Forelimb muscle (tissue), 1 donor: ENCODE results near the gene LDHAL6B. TPM values are rescaled to one million over a fixed set of nuclear protein-coding genes. Genes with fewer than 3 reads are reported as not detected.
"Not testable (repeated sequence)": the region's sequence is repeated elsewhere in the genome, so short reads cannot be mapped to it uniquely, and the experiment has no call there.

Experiments
- DNase-seq: peaks from one replicate; pipeline ENCODE4 v3.0.0-alpha.2; 2013; ENCODE audit warnings: low read depth
- polyA plus RNA-seq: library from polyadenylated mRNA; unstranded; fragments of 120-200 nt; gene quantifications from one replicate; pipeline ENCODE4 v1.2.1, GENCODE V29; 2013; ENCODE audit not compliant: insufficient read length

The LDHAL6B gene
- 0.14 TPM for polyA plus RNA-seq

DNA sequence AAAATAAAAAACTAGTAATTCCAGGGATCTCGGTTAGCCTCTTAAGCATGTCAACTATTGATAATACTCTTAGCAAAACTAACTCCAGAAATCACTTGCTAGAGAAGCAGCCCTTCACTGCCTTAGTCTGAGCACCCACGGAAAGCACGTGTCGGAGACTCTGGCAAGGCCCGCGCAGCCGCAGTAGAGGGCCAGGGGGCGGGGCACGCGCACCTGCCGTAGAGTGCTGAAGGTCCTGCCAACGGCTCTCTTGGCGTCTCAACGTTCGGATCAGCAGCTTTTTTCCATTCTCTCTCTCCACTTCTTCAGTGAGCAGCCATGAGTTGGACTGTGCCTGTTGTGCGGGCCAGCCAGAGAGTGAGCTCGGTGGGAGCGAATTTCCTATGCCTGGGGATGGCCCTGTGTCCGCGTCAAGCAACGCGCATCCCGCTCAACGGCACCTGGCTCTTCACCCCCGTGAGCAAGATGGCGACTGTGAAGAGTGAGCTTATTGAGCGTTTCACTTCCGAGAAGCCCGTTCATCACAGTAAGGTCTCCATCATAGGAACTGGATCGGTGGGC, at the start of gene LDHAL6B:
LDHAL6B (plus strand) TSS at position 221 of the 561 bp plus-strand sequence; CDS start at position 319, 98 bp downstream.
- no peak for DNase-seq

DNA sequence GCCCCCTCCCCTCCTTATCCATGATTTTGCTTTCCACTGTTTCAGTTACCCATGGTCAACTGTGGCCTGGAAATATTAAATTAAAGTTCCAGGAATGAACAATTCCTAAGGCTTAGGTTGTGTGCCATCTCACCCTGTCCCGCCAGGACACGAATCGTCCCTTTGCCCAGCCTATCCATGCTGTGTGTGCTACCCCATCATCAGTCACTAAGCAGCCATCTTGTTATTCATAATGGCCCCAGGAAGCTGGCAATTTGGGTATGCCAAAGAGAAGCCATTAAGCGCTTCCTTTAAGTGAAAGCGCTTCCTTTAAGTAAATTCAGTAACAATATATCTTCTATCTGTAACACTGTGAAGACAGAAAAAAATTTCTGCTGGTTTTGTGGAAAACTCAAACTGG, 49.2 kb upstream of the LDHAL6B start:
- DNase-seq: no peak

DNA sequence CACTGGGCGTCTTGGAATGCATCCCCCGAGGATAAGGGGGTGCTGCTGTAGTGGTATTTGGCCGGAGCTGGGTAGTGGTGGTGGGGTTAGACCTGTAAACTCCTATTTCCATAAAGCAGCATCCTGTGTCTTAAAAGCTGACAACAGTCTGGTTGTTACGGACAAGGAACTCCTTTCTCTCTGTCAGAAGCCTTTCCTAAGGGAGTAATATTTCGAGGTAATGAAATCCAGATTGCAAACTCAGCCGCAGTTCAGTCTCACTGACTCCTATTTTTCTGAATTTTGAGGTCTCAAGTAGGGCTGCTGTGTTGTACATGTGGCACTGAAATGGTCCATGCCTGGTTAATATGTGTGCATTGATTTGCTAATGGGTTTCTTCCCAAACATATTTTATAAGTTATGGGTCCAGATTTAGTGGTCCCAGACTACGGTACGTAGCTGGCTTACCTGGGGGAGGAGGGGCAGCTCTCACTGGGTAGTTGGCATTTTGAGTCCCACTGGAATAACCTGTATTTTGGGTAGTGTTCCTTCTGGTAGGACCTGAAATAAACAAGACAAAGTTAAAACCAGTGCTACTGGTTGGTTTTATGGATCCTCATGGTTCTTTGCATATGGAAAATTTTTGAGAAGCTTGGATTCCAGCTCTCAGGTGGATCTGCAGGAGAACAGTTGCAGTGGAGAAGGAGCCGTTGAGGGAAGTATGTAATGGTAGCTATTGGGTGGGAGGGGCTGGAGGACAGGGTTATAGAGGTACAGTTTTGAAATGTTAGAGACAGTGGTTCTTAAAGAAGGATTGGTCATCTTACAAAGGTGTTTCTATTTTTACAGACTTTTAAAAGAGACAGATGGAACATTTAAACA, 48.6 kb upstream of the LDHAL6B start:
- peak; percentile 53 for DNase-seq

DNA sequence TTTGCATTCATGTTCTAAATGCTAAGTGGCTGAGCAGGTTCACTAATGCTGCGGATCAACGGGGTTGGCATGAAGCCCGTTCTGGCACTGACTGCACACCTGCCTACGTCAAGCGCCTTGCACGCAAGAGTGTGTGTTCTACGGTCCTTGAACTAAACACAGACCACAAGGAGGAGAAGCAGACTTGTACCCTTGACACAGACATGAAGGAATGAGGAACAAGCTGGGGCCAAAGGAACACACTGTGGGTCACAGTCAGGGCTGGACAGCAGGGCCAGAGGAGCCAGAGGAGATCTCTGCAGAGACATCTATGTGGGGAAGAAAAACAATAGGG, 48.0 kb upstream of the LDHAL6B start:
- DNase-seq: no peak

DNA sequence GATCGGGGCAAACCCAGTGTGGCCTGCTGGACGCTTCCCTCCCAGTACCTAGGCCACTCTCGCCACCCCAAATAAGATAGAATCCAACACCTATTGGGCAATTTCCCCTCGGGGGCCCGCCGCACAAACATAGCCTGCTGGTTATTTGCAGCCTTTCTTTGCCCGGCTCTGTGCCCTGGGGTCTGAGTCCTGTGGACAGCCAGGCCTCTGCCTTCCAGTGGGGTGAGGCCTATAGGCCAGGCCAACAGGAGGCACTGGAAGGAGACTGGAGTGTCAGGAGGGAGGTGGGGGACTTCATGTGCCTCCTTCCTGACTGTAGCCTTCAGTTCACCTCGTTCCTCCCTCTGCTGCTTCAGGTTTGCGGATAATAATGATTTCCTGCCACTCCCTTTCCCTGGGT, 47.4 kb upstream of the LDHAL6B start:
- no peak for DNase-seq

DNA sequence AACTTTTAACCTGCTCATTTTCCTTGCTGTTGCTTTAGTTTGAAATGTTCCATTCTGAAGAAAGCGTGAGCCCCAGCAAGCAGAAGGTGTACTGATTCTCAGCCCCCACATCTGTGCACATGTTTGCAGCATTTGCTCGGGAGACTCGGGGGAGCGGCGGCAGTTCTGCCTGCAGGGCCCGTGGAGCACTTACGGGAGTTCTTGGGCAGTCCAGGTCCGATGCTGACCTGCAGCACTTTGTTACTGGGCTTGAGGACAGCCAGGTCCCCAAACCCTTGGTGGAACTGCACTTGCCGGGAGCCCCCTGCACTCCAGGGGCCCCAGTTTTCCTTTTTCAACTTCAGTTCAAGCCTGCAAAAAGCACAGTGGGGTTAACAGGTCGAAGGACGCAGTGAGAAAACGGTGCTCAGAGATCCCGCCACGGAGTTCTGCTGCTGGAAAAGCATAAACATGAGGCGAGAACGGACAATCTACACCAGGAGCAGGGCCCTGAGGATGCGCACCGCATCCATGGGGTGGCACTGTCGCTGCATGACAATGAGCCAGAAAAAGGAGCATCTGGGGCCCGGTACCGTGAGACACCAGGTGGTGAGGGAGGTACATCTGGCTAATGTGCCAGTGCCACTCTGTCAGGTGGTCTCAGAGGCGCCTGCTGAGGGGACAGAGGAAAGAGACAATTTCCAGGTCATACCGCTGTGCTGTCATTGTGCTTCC, 45.6 kb upstream of the LDHAL6B start:
- DNase-seq: no peak

DNA sequence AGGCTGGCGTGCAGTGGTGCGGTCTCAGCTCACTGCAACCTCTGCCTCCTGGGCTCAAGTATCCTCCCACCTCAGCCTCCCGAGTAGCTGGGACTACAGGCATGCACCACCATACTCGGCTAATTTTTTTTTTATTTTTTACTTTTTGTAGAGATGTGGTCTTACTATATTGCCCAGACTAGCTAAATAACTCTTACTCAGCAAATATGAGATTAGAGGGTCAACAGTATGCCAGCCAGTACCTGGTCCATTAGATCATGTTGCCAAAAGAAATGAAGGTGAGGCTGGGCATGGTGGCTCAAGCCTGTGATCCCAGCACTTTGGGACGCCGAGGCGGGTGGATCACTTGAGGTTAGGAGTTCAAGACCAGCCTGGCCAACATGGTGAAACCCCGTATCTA, 44.6 kb upstream of the LDHAL6B start:
- not testable (repeated sequence) for DNase-seq

DNA sequence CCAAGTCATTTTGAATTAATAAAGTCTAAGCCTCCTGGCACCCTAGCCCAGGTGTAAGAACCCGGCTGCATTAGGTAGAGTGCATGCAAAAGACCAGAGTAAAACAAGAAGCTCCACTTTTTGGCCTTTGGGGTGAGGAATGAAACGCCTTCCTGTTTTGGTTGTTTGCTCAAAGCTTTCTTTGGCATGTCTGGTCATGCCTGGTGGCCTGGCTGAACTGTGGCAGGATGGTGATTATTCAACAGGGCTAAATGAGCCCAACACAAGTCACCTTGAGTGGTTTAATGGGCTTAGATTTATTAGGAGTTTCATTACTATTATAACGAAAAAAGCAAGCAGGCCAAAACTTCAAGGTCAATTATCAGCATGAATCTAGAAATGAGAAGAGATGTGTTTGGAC, 40.9 kb upstream of the LDHAL6B start:
- no peak for DNase-seq

DNA sequence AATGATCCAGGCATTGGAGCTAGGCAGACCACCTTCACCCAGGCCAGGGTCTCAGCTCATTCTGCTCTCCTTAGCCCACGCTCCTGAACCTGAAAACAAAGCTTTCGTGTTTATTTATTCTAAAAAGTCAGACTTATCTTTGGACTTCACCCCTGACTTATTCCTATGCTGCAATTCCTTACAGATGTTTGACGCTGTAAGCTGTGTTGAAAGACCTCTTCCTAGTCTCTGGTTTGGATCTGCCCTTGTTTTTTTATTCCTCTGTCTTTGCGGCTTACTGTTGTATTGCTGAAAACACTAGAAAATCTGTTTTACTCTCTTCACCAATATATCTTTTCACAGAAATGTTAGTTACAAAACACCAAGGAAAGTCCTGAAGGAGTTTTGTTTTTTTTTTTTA, 40.5 kb upstream of the LDHAL6B start:
- no peak for DNase-seq

DNA sequence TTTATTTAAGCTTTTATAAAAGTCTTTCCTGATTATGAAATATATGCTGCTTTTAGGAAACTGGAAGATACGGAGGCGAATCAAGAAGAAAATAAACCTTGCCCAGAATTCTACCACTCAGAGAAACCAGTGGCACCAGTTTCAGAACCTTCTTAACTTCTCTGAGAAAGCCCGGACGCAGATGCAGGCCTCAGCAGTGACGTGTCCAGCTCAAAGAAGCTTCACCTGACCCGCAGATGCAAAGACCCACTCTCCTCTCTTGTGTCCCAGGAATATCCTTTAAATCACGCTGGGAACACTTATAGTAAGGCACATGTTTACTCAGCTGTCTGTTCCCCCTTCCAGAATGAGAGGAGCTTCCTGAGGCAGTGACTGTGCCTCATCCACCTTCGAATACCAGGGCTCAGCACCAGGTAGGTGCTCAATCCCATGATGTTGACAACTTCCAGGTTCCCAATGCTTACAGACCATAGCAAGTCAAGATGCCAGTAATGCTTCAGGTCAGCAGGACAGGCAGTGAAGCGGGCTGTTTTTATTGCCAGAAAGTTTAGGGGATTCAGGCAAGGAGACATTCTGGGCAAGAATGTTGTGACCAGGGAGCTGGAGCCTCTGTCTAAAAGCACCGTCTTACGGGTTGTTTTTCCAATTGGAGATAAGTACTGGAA, 39.9 kb upstream of the LDHAL6B start:
- DNase-seq: no peak

DNA sequence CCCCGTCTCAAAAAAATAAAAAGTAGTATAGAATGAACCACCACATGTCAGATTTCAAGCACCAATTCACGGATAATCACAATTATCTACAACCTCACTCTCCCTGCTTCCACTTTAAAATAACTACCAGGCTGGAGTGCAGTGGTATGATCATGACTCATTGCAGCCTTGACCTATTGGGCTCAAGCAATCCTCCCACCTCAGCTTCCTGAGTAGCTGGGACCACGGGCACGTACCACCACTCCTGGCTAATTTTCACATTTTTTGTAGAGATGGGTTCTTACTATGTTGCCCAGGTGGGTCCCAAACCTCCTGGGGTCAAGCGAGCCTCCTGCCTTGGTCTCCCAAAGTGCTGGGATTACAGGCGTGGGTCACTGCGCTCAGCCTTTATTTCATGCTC, 38.1 kb upstream of the LDHAL6B start:
- DNase-seq: no peak

DNA sequence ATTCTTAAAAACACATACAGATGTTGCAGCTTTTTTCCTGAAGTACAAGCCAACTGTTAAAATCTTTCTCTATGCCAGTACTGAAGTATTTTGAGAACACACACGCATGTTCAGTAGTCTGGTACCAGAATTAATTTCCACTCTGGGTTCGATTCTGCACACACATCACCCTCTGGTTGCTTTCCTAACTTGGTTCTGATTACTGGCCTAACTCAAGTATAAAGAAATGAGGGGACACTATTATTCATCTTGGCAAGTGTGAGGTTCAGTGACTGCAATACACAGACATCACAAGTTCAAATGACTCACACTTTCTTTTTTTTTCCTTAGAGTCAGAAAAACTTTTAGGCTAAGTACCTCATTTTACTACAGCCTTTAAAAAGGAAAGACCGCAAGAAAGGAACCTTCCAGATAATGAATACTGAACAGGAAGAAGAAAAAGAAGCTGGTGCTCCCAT, 37.4 kb upstream of the LDHAL6B start:
- no peak for DNase-seq

DNA sequence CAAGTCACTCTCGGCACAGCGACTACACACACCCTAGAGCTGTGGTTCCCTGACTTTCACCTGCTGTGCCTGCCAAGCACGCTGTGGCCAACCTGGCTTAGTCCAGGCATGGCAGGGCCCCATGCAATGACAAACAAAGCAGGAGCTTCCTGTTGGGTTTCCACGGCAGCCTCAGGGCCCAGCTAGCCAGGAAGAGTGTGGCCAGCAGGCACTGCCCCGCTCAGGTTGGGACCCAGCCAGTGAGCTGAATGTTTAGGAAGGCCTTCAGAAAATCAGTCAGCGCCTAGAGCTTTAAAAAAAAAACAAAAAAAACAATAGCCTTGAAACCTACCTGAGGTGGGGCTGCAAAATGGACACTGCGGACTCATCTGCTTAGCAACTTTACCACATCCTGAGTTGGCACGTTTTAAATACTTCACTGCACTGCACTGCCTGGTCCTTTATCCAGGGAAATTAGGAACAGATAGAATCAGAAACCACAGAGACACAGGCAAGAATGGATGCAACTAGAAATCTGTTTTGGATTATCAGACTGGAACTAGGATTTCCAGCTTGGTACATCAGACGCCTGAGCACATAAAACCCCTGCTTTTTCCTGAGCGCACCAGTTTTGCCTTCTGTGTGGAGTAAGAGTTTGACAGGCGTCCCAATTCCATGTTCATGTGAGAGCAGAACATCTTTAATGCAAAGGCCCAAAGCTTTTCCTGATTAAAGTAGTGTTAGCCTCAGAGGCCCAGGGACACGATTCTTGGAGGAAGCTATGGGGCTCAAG, 36.2 kb upstream of the LDHAL6B start:
- no peak for DNase-seq

DNA sequence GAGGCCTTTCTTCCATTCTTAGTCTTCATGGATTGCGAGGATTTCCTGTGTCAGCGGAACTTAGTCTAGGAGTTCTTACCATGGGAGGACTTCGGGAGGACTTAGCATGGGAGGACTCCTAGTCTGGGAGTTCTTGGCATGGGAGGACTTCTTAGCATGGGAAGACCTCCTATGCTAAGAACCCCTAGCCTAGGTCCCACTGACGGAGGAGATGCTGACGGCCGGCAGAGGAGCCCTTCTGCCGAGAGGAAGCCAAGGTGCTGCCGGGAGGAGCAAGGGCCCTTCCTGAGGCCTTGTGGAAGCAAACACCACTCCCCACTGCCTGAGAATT, 35.6 kb upstream of the LDHAL6B start:
- DNase-seq: no peak

DNA sequence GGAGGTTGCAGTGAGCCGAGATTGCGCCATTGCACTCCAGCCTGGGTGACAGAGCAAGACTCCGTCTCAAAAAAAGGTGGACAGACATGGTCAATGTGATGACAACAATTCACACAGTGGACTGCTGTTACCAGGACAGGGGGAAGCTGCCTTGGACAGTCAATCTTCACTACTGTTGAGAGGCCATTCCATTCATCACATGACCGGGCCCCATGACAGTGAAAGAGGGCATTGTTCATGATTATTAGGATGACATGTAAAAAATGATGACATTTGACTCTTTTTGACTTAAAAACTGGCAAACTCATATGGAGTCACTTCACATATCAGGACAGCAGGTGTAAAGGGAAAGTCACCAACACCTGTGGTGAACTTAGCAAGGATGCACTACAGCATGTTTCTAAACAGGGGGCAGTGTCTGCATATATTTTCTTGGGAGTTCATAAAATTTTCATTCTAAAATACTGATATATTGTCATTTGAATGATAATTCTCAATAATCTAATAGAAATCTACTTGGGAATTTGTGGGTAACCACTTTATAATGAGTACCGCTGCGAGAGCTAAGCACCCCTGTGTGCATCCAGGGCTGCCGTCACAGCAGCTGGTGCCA, 34.2 kb upstream of the LDHAL6B start:
- DNase-seq: no peak

DNA sequence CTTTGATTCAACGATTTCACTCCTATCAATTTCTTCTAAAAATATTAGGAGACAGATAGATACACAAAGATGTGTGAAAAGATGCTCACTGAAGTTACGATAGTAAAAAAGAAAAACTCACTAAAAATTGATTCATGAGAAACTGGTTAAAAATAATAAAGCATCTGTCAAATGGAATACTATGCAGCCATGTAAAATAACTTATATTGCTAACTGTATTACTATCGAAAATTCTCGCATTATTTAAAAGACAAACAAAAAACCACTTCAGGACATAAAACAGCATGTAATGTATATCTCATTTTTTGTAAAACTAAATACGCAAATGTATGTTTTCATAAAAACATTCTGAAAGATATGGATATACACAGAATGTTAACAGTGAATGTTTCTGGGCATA, 33.4 kb upstream of the LDHAL6B start:
- no peak for DNase-seq

DNA sequence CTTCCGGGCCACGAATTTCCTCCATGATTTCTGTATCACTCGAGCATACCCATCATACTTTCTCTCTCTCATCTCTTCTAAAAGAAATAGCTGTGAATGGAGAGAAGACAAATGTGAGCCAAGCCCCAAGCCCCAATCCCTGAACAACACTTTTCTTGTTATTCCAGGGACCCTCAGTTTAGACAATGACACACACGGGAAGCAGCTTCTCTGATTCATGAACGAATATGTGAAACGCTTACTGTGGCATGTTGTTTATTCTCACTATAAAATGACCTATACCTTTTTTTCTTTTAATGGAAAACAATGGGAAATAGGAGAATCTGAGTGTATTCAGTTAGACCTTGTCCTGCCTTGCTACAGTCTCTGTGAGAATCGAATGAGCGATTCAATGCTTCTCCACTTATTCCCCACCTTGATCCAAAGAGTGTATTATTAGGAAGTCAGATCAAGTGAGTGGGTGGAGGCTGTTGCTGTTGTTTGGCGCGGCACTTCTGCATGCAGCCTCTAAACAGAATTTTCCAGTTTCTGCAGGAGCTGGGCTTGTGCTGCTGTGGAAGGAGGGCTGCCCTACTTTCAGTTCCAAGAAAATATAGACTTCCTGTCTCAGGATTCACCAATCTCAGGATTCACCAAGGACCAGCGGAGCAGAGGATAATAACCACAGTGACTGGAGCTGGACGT, 32.4 kb upstream of the LDHAL6B start:
- no peak for DNase-seq

DNA sequence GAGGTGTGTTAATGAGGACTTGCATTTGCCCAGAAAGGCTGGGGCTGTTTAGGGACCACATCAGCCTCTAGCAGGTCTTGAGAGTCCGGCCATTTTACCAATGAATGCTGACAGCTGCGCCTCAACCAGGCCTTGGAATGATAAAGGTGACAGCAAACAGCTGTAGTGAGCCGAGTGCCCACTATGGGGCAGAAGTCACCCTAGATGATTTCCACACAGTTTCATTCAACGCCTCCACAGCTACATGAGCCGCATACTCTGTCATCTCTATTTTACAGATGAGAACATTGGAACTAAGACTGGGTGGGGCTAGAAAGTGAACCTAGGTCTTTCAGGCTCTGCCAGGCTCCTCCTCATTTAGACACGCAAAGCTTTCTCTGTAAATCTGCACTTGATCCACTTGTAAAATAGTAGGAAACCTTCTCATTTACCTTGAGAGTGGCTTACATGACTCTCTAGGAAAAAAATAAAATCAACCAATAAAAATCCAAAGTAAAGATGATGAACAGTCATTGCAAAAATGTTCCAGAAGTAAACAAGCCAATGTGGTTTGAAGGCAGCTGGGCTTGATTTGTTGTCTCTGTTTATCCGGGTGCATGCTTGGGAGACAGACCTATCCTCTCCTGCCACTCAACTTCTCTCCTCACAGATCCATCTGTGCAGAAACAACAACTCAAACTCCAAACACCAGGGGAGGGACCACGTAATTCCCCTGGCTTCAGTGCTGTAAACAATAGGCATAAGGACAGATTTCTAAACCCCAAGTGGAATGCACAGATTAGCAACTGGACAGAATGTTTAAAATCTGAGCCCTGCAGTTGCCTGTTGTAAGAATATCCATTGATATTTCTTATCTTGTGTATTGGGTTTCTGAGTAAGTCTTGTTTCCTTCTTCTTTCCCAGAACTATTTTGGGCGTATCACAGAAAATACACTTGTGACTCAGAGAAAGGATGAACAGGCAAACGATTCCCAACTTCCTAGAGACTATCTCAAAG, 31.5 kb upstream of the LDHAL6B start:
- DNase-seq: no peak

DNA sequence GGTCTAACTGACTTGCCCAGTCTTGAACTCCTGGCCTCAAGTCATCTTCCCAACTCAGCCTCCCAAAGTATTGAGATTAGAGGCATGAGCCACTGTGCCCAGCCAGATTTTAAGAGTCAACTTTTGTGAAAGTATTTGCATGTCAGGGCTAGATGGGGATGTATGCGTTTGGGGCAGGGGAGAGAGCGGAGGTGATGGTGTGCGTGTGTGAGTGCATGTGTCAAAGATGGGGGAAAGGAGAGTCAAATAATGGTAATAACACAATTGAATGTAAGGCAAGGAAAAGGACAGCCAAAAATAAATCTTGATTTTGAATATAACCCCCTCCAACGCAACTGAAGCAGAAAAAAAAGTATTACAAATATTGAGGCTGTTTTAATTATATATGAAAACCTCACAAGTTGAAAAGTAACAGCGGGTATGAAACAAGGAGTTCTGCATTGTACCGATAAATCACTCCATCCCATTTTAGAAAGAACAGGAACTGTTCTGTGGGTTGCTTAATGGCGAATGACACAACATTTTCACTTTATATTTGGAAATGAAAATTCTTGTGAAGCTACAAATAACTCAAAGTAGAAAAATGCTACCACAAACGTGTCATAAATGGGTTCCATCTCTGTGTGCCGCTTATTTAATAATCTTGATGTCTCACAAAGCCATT, 29.9 kb upstream of the LDHAL6B start:
- no peak for DNase-seq
